Nephron progenitor cell (in vitro differentiated cells): ENCODE measurements around the gene TMEM11.

Experiments
- DNase-seq: peaks from one replicate; pipeline ENCODE4 v3.0.0; 2021
- H3K27ac Mint-ChIP-seq: 2 replicates; pipeline ENCODE4 v1.8.0; 2021; ENCODE audit warnings: mild to moderate bottlenecking, moderate library complexity, mixed read lengths
- H3K27me3 Mint-ChIP-seq: 2 replicates; pipeline ENCODE4 v1.8.0; 2021; ENCODE audit warnings: mild to moderate bottlenecking, low read depth, mixed read lengths; ENCODE audit not compliant: poor library complexity
- H3K36me3 Mint-ChIP-seq: 2 replicates; pipeline ENCODE4 v1.8.0; 2021; ENCODE audit warnings: low read depth, mixed read lengths
- H3K4me1 Mint-ChIP-seq: 2 replicates; pipeline ENCODE4 v1.8.0; 2021; ENCODE audit warnings: mixed read lengths
- H3K4me3 Mint-ChIP-seq: 2 replicates; pipeline ENCODE4 v1.8.0; 2021; ENCODE audit warnings: mild to moderate bottlenecking, moderate library complexity, mixed read lengths
- H3K9me3 Mint-ChIP-seq: 2 replicates; pipeline ENCODE4 v1.8.0; 2021; ENCODE audit warnings: mild to moderate bottlenecking, moderate library complexity, mixed read lengths
- CTCF ChIP-seq: fragments of 200-600 bp; sonication (generic); IDR thresholded peaks from 2 replicates; pipeline ENCODE4 v1.5.0; 2021; ENCODE audit warnings: antibody characterized with exemption

TMEM11 gene

GRCh38 chr17:21211825-21212479 lies 2.0 kb downstream of the TMEM11 start:
- H3K27me3 Mint-ChIP-seq = no peaks in the 10 kb centered on the region

GRCh38 chr17:21210411-21211076 lies 3.4 kb downstream of the TMEM11 start:
- Mint-ChIP-seq H3K4me1 (peaks cover 54% of the 10 kb centered on the region), H3K4me3 (no peak overlapping the region)
- no peak for DNase-seq

More at GRCh38 chr17:21211825-21212479, 2.0 kb downstream of the TMEM11 start:
- H3K4me1 Mint-ChIP-seq = peaks cover 58% of the 10 kb centered on the region
- H3K9me3 Mint-ChIP-seq = no peaks in the 10 kb centered on the region
- no peak overlapping the region for H3K27ac Mint-ChIP-seq
- peak overlapping the region; percentile 97 for H3K4me3 Mint-ChIP-seq
- no peak for DNase-seq
- TF ChIP-seq CTCF = no peak
- peaks cover 11% of the 10 kb centered on the region for H3K36me3 Mint-ChIP-seq

GRCh38 chr17:21209511-21210175 lies 4.3 kb downstream of the TMEM11 start:
- peaks cover 17% of the 10 kb centered on the region for H3K36me3 Mint-ChIP-seq
- no peak overlapping the region for H3K27ac Mint-ChIP-seq
- no peak overlapping the region for H3K4me3 Mint-ChIP-seq
- no peak for TF ChIP-seq CTCF
- peaks cover 54% of the 10 kb centered on the region for H3K4me1 Mint-ChIP-seq
- H3K27me3 Mint-ChIP-seq = no peaks in the 10 kb centered on the region
- no peak for DNase-seq
- H3K9me3 Mint-ChIP-seq = no peaks in the 10 kb centered on the region

More at GRCh38 chr17:21210411-21211076, 3.4 kb downstream of the TMEM11 start:
- H3K27me3 Mint-ChIP-seq = no peaks in the 10 kb centered on the region
- no peak for TF ChIP-seq CTCF
- no peaks in the 10 kb centered on the region for H3K9me3 Mint-ChIP-seq
- H3K36me3 Mint-ChIP-seq = peaks cover 13% of the 10 kb centered on the region
- peak overlapping the region; percentile 51 for H3K27ac Mint-ChIP-seq

- Mint-ChIP-seq H3K27ac (no peak overlapping the region), H3K36me3 (peaks cover 17% of the 10 kb centered on the region), H3K9me3 (no peaks in the 10 kb centered on the region), H3K4me3 (no peak overlapping the region), H3K27me3 (no peaks in the 10 kb centered on the region), H3K4me1 (peaks cover 60% of the 10 kb centered on the region)
- no peak for DNase-seq
- no peak for TF ChIP-seq CTCF
These were observed 5.6 kb downstream of the TMEM11 start for GRCh38 chr17:21208352-21208751.

- Mint-ChIP-seq H3K27ac (peak overlapping the region; percentile 70), H3K36me3 (peaks cover 17% of the 10 kb centered on the region), H3K4me1 (peaks cover 46% of the 10 kb centered on the region), H3K9me3 (no peaks in the 10 kb centered on the region), H3K27me3 (no peaks in the 10 kb centered on the region), H3K4me3 (no peak overlapping the region)
- DNase-seq = no peak
- TF ChIP-seq CTCF = no peak
These were observed 9.0 kb downstream of the TMEM11 start for GRCh38 chr17:21204935-21205334.
